Activated effector memory CD4-positive, alpha-beta T cell treated with Interleukin-2 at 50 U/mL for 16 hours (primary cell): Measurements from ENCODE around the gene SNCAIP.

Experiments
- DNase-seq: peaks from one replicate; pipeline ENCODE4 v3.0.0-alpha.2; 2020

SNCAIP gene

DNA sequence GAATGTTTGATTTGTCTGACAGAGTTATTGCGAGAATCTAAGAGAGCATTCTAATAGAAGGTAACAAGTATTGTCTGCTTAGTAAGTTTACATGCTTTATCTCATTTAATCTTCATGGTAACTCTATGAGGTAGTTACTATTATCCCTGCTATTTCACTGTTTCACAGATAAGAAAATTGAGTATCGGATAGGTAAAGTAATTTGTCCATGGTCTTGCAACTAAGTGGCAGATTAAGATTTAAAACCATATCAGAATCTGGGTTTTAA lies 118.2 kb downstream of the SNCAIP start:
- no peak for DNase-seq

GRCh38 chr5:122431298-122431697 lies 119.3 kb downstream of the SNCAIP start:
- no peak for DNase-seq

- DNase-seq, result no peak
Measured at GRCh38 chr5:122434205-122434970, 122.4 kb downstream of the SNCAIP start.

DNA sequence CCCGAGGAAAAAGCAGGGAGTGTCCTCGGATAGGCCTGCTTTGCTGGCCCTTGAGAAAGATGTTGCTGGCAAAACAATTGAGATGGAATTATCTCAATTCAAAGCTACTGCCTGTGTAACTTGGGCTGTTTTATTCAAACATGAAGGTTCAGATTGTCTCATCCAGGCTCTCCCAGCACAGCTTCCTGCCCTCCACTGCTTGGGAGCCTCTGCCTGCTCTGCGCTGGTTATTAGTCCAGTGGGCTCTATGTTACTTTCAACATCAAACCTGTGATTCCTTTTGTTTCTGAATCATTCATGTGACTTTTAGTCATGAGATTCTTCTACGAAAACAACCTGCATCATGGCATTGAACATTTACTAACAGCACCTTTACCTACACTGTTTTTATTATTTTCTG lies 123.2 kb downstream of the SNCAIP start:
- DNase-seq, result no peak

DNA sequence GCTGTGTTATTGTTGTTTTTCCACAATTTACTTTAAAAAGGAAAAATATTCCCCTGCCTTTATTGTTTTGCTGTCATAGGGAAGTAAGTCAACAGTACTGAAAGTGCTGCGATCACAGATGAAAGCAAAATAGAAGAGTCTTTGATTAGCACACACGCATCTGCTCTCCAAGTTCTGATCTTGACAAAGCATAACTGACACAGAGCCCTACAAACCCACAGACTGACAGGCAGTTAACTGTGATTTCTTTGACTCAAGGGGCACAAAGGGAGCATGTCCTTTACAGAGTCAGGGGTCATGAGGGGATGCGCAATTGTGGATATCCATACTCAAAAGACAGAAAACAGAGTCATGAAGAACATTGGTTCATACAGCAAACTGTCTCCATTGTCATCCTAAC lies 123.7 kb downstream of the SNCAIP start:
- DNase-seq, result no peak

- no peak for DNase-seq
Measured at GRCh38 chr5:122436615-122437014, 124.6 kb downstream of the SNCAIP start.

- no peak for DNase-seq
Measured at GRCh38 chr5:122439645-122440044, 127.6 kb downstream of the SNCAIP start.

- no peak for DNase-seq
Measured at GRCh38 chr5:122442938-122443337, 130.9 kb downstream of the SNCAIP start.

DNA sequence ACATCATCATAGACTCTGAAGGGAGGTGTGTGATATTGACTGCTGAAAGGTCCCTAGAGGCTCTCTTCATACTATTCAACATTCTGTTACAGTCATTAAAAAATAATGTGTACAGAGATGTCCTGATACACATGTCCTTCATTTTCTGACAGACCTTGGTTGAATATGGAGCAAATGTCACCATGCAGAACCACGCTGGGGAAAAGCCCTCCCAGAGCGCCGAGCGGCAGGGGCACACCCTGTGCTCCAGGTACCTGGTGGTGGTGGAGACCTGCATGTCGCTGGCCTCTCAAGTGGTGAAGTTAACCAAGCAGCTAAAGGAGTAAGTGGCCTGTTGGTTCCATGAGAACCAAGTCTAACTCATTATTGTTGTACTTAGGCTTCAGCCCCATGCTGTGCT lies 132.4 kb downstream of the SNCAIP start:
- DNase-seq, result no peak

GRCh38 chr5:122445070-122445469 lies 133.0 kb downstream of the SNCAIP start:
- no peak for DNase-seq

- no peak for DNase-seq
Measured at GRCh38 chr5:122447072-122447471, 135.0 kb downstream of the SNCAIP start.

- no peak for DNase-seq
Measured at GRCh38 chr5:122447879-122448278, 135.8 kb downstream of the SNCAIP start.

GRCh38 chr5:122454541-122454940 lies 142.5 kb downstream of the SNCAIP start:
- no peak for DNase-seq

- no peak for DNase-seq
Measured at GRCh38 chr5:122455939-122456338, 143.9 kb downstream of the SNCAIP start.

- DNase-seq, result no peak
Measured at GRCh38 chr5:122457178-122457826, 145.3 kb downstream of the SNCAIP start.

GRCh38 chr5:122458278-122458872 lies 146.3 kb downstream of the SNCAIP start:
- DNase-seq, result no peak

GRCh38 chr5:122462486-122462885 lies 150.4 kb downstream of the SNCAIP start:
- DNase-seq, result no peak

DNA sequence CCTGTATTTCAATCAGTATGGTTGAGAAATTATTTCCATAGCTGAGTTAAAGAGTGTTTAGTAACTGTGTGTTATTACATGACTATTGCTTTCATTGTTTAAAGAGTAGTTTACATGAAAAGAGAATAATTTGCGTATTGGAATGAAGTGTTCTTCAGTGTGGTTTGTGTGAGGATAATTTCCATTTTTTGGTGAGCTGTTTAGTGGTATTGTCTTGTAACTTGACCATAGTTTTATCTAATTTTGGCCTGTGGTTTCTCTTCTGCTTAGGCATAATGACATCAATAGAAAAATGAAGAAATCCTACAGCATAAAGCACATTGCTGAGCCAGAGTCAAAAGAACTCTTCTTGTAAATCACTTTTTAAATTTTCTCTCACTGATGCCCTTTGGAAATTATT lies 151.2 kb downstream of the SNCAIP start:
- no peak for DNase-seq

DNA sequence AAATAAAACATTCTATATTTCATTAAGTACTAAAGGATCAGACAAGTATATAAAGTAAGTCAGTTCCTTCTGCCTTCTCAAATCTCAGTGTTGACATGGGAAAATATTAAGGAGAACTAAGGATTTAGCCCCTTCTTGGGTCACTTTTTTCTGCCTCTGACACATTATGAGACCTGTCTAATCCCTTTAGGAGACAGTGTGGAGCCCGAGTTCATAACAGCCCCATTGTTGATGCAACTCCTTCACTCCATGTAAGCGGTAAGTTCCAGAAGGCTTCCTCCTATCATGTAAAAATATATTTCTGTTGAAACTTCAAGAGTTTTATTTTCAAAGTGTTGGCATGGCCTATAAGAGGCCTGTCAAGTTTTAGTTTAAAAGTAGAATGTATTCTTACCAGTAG lies 152.2 kb downstream of the SNCAIP start:
- no peak for DNase-seq

GRCh38 chr5:122465031-122465577 lies 153.1 kb downstream of the SNCAIP start:
- no peak for DNase-seq

DNA sequence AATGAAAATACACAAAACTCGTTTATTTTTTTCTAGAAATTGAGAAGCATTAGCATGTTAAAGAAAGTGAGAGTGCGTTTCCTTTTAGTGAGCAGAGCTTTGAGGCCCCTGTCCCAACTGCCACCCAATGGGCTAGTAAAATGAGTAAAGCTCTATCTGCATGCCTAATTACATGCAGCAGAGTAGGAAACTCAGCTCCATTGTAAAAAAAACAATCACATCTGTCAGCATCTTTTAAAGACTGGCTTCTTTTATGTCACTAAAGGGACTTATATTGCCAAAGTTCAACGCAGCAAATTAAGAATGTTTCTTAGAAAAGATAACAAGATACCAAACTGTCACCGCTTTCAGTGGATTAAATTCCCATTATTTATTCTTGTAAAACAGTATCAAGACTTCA lies 154.0 kb downstream of the SNCAIP start:
- DNase-seq, result no peak

GRCh38 chr5:122468351-122469116 lies 156.5 kb downstream of the SNCAIP start:
- DNase-seq, result no peak

DNA sequence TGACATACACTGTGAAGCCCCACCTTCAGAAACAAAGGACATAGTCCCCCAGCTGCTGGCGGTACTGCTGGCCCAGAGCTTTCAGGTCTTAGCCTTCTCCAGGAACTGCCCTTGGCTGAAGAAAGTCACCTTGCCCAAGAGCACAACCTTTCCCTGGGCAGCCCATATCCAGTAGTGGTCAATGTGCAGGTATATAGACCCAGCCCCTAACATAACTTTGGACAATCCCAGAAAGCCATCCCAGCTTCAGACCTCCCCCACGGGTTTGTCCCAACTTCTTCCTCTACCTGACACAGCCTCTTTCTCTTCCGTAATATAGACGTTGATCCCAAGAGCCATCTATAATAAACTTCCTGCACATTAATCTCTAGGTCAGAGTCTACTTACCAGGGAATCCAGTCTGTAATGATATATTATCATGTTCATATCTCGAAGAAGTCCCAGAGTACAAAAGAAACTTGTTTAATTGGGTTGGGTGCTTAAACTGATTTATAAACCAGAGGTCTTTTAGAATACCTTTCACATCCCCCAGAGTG lies 157.4 kb downstream of the SNCAIP start:
- DNase-seq, result no peak
